Type B pancreatic cell (in vitro differentiated cells): ENCODE results near the gene CEPT1. TPM values are rescaled to one million over a fixed set of nuclear protein-coding genes. Genes with fewer than 3 reads are reported as not detected.
A peak's percentile ranks its signal among the peaks of the same experiment; 100 is the strongest.

Experiments
- DNase-seq: peaks from one replicate; pipeline ENCODE4 v3.0.0; 2021; ENCODE audit warnings: mixed read lengths; ENCODE audit not compliant: unreplicated experiment; ENCODE audit errors: extremely low spot score
- H3K27ac Mint-ChIP-seq: 2 replicates; pipeline ENCODE4 v1.8.0; 2021; ENCODE audit warnings: mild to moderate bottlenecking, mixed read lengths
- H3K27me3 Mint-ChIP-seq: 2 replicates; pipeline ENCODE4 v1.8.0; 2021; ENCODE audit warnings: mixed read lengths
- H3K36me3 Mint-ChIP-seq: 2 replicates; pipeline ENCODE4 v1.8.0; 2021; ENCODE audit warnings: mixed read lengths
- H3K4me1 Mint-ChIP-seq: one replicate; pipeline ENCODE4 v1.8.0; 2021; ENCODE audit warnings: mixed read lengths; ENCODE audit not compliant: unreplicated experiment
- H3K4me3 Mint-ChIP-seq: 2 replicates; pipeline ENCODE4 v1.8.0; 2021; ENCODE audit warnings: mild to moderate bottlenecking, mixed read lengths
- H3K9me3 Mint-ChIP-seq: 2 replicates; pipeline ENCODE4 v1.8.0; 2021; ENCODE audit warnings: mixed read lengths
- CTCF ChIP-seq: fragments of 200-600 bp; sonication (generic); conservative IDR thresholded peaks from 2 replicates; pipeline ENCODE4 v1.5.0; 2021; ENCODE audit warnings: antibody characterized with exemption, mild to moderate bottlenecking
- total RNA-seq: library from RNA; stranded (reverse); gene quantifications from 2 replicates; pipeline ENCODE4 v1.2.1, GENCODE V29; 2021; ENCODE audit warnings: low replicate concordance

Gene CEPT1
- total RNA-seq, 1 donor from 2014 or later: 41.0 TPM

- H3K9me3 Mint-ChIP-seq: no peaks in the 10 kb centered on the region
- TF ChIP-seq CTCF: peak; percentile 86
- peak; percentile 78 for DNase-seq
- no peaks in the 10 kb centered on the region for H3K36me3 Mint-ChIP-seq
- no peak overlapping the region for H3K4me3 Mint-ChIP-seq
- peak overlapping the region; percentile 84 for H3K27ac Mint-ChIP-seq
- no peaks in the 10 kb centered on the region for H3K27me3 Mint-ChIP-seq
- H3K4me1 Mint-ChIP-seq: peaks cover 31% of the 10 kb centered on the region
Measured at GRCh38 chr1:111222308-111223125, 82.5 kb downstream of the CEPT1 start.

GRCh38 chr1:111223126-111223685 lies 83.2 kb downstream of the CEPT1 start:
- Mint-ChIP-seq H3K27ac (peak overlapping the region; percentile 84), H3K9me3 (no peaks in the 10 kb centered on the region)

GRCh38 chr1:111225091-111225490 lies 85.1 kb downstream of the CEPT1 start:
- TF ChIP-seq CTCF: no peak
- Mint-ChIP-seq H3K4me1 (peaks cover 31% of the 10 kb centered on the region), H3K36me3 (no peaks in the 10 kb centered on the region), H3K4me3 (no peak overlapping the region), H3K27ac (no peak overlapping the region), H3K27me3 (no peaks in the 10 kb centered on the region), H3K9me3 (no peaks in the 10 kb centered on the region)
- DNase-seq: no peak

More at GRCh38 chr1:111223126-111223685, 83.2 kb downstream of the CEPT1 start:
- Mint-ChIP-seq H3K36me3 (no peaks in the 10 kb centered on the region), H3K27me3 (no peaks in the 10 kb centered on the region), H3K4me3 (no peak overlapping the region), H3K4me1 (peaks cover 35% of the 10 kb centered on the region)
- DNase-seq: no peak
- no peak for TF ChIP-seq CTCF

- H3K27ac Mint-ChIP-seq: no peak overlapping the region
Measured at GRCh38 chr1:111225717-111226400, 85.8 kb downstream of the CEPT1 start.

GRCh38 chr1:111227434-111227833 lies 87.4 kb downstream of the CEPT1 start, which contains the start of gene CHI3L2:
TSS of gene CHI3L2 (plus strand) at chr1:111227713. CDS start at chr1:111227730, 17 bp downstream.
- no peak for DNase-seq
- Mint-ChIP-seq H3K27ac (peak within 1 kb of the TSS; percentile 57), H3K36me3 (no peaks in the 10 kb centered on the region), H3K4me3 (no peak within 1 kb of the TSS), H3K27me3 (no peaks in the 10 kb centered on the region), H3K9me3 (no peaks in the 10 kb centered on the region), H3K4me1 (peaks cover 22% of the 10 kb centered on the region)
- no peak for TF ChIP-seq CTCF

More at GRCh38 chr1:111225717-111226400, 85.8 kb downstream of the CEPT1 start:
- no peak for DNase-seq
- H3K4me3 Mint-ChIP-seq: no peak overlapping the region
- no peaks in the 10 kb centered on the region for H3K9me3 Mint-ChIP-seq
- H3K27me3 Mint-ChIP-seq: no peaks in the 10 kb centered on the region
- TF ChIP-seq CTCF: no peak
- peaks cover 31% of the 10 kb centered on the region for H3K4me1 Mint-ChIP-seq
- no peaks in the 10 kb centered on the region for H3K36me3 Mint-ChIP-seq
